ENCODE results near the gene RGS7.
"Not testable (repeated sequence)": the region's sequence is repeated elsewhere in the genome, so short reads cannot be mapped to it uniquely, and the experiment has no call there.

GRCh38 chr1:241088075-241088474 lies 268.9 kb downstream of the RGS7 start:
- TF ChIP-seq CTCF (IDR thresholded peaks at IDR 0.05); USF2 (IDR thresholded peaks at IDR 0.05); HEYL (CRISPR knock-in tag; IDR thresholded peaks at IDR 0.05); POLR2A (IDR thresholded peaks at IDR 0.05; ENCODE audit: low read length); BCL3 (IDR thresholded peaks at IDR 0.05); CEBPB (IDR thresholded peaks at IDR 0.05); RAD21 (conservative IDR thresholded peaks at IDR 0.05 in 1 of 2, IDR thresholded peaks at IDR 0.05 in 1 of 2); MAX (IDR thresholded peaks at IDR 0.05); RFX5 (IDR thresholded peaks at IDR 0.05); BHLHE40 (IDR thresholded peaks at IDR 0.05; ENCODE audit: low read depth, low read length); JUNB (IDR thresholded peaks at IDR 0.05); SMC3 (IDR thresholded peaks at IDR 0.05): not testable (repeated sequence)
